Fibroblast of pulmonary artery (primary cell): Measurements from ENCODE around the gene CDC42BPA.

Source experiments
- DNase-seq: peaks from one replicate; pipeline ENCODE4 v3.0.0-alpha.2; 2010; ENCODE audit warnings: low read depth
- H3K4me3 ChIP-seq: replicated peaks from 2 replicates; pipeline ENCODE4 v1.5.1; 2011; ENCODE audit warnings: low read depth, mild to moderate bottlenecking, control low read depth, low read length, moderate library complexity
- TF ChIP-seq, protein P1 (sequence below): IDR thresholded peaks from 2 replicates; pipeline ENCODE4 v1.5.1; 2011; ENCODE audit warnings: mild to moderate bottlenecking, control low read depth, low read length, inconsistent platforms; ENCODE audit errors: missing control alignments

The CDC42BPA gene

DNA sequence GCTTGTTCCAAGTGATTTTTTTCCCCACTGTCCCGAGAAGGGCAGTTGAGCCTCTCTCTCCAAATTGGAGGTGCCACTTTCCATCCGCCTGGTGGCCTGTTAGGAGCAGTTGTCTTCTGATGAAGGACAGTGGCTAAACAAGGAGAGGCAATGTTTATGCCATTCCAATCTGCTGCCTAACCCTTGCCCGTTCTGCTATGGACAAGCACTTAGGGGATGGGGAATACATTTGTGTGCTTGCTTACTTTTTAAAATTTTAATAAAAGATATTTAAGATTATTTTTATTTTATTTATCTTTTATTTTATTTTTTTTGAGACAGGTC, 366.2 kb downstream of the CDC42BPA start:
- no peak overlapping the region for H3K4me3 ChIP-seq
- DNase-seq: no peak
- TF ChIP-seq, protein P1, sequence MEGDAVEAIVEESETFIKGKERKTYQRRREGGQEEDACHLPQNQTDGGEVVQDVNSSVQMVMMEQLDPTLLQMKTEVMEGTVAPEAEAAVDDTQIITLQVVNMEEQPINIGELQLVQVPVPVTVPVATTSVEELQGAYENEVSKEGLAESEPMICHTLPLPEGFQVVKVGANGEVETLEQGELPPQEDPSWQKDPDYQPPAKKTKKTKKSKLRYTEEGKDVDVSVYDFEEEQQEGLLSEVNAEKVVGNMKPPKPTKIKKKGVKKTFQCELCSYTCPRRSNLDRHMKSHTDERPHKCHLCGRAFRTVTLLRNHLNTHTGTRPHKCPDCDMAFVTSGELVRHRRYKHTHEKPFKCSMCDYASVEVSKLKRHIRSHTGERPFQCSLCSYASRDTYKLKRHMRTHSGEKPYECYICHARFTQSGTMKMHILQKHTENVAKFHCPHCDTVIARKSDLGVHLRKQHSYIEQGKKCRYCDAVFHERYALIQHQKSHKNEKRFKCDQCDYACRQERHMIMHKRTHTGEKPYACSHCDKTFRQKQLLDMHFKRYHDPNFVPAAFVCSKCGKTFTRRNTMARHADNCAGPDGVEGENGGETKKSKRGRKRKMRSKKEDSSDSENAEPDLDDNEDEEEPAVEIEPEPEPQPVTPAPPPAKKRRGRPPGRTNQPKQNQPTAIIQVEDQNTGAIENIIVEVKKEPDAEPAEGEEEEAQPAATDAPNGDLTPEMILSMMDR: no peak

DNA sequence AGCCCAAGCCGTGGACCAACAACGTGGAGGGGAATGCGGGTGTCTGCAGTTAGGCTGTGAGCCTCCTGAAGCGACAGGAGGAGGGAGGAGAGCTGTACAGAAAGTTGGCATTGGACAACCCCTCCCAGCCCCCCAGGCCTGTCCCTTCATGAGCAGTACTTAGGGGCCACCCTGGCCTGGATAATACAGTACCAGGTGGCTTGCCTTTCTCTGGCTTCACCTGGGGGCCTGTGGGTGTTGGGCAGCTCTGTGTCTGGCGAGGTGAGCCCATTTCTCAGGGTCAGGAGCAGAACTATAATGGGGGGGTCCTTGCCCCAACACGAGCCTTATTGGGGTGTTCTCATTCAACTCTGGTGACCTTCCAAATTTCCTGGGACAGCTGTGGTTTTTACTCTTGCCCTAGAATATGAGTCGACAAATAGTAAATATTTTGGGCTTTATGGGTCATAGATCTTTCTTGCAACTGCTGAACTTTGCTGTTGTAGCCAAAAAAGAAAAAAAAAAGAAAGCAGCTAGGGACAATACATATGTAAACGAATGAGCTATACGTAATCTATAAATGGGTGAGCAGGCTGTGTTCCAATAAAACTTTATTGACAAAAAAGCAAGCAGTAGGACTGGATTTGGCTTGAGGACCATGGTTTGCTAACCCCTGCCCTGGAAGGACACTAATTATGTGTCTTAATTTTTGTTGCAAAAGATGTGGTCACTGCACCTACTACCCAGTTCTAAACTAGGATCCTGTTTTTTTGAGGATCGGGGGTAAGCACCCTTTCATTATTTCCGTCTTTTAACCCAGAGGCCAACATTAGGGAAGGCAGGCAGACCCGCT, 366.8 kb downstream of the CDC42BPA start:
- TF ChIP-seq, protein P1: no peak
- no peak for DNase-seq
- no peak overlapping the region for H3K4me3 ChIP-seq

DNA sequence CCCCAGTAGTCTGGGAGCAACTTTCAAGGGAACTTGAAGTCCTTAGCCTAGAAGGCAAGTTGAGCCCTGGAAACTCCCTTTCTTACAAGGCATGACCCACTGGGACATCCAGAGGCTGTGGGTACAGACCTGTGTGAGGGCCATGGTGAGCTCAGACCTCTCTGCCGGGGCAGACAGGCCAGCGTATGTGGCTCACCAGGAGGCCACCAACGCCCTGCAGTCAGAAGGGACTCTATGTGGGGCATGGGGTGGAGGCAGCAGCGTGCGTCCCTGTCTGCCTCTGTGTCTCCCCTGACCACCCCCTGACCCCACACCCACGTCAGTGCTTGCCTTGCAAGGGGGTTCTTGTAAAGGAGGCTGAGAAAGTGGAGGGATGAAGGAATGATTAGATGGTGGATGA, 367.4 kb downstream of the CDC42BPA start:
- H3K4me3 ChIP-seq: no peak overlapping the region
- TF ChIP-seq, protein P1: no peak
- DNase-seq: no peak

DNA sequence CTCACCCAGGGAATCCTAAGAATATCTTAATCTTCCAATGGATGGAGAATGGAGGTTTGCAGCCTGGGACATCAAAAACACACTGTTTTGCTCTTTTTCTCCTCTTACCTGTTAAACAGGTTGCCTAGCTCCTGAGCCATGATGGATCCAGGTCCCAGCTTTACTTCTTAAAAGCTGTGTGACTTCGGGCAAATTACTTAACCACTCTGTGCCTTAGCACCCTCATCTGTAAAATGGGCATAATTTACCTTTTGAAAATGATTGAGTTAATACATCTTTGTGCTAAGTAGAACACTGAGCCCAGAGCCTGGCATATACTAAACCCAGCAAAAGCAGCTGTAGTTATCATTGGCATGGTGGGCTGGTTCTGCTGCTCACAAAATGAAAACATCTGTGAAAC, 368.0 kb downstream of the CDC42BPA start:
- DNase-seq: no peak
- TF ChIP-seq, protein P1: no peak
- no peak overlapping the region for H3K4me3 ChIP-seq

DNA sequence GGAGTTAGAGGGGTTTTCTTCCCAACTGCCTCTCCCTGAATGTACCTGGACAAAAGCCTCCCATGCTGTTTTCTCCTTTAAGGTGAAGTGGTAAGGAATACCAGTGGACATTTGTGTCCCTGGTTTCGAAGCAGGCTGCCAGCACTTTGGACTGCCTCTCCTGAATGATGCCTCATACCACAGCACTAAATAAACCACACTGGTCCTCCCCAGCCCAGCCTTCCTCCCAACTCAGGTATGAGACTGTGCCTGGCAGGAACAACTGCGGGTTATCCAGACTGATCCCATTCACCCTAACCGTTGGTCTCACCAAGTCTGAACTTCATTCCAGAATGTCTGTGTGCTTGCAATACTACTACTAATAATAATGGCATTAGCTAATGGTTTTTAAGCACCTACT, 368.9 kb downstream of the CDC42BPA start:
- H3K4me3 ChIP-seq: no peak overlapping the region
- TF ChIP-seq, protein P1: no peak
- DNase-seq: no peak

DNA sequence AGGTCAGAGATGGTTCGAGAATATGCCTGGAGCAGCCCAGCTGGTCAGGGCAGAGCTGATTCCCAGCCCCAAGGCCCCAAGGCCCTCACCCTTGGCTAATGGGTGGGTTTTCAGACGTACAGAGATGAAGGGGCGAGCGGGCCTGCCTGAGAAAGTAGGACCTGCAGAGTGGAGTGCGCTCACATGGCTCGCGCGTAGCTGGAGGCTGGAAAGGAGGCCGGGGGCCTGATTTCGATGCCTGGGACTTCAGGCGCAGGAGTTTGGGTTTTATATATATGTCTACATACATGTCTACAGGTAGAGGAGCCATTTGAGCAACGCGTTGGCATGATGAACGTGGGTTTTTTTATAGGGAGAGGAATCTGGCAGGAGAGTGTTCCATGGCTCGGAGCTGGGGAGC, 369.3 kb downstream of the CDC42BPA start:
- DNase-seq: no peak
- TF ChIP-seq, protein P1: no peak
- no peak overlapping the region for H3K4me3 ChIP-seq

DNA sequence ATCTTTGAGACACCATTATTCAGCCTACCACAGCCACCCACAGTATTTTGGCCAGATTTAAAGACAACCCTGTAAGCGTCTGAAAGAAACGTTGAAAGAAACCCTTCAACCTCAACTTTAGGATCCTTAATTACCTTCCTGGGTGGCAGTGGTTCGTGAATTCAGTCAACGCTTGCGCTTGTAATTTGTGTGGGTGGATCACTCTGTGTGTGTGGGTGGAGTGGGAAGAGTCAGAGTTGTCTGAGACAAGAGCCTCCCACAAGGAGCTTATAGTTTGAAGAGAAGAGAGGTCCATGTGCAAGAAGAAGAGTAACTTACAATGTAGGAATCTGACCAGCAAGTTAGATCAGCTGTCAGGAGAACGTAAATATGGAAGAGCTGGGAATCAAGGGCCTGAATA, 369.8 kb downstream of the CDC42BPA start:
- TF ChIP-seq, protein P1: no peak
- no peak overlapping the region for H3K4me3 ChIP-seq
- no peak for DNase-seq
